COLO829 (cell line): ENCODE data around the gene ABCB11.
"Not testable (repeated sequence)": the region's sequence is repeated elsewhere in the genome, so short reads cannot be mapped to it uniquely, and the experiment has no call there.

Experiments used
- DNase-seq: peaks from one replicate; pipeline ENCODE4 v3.0.0; 2012; ENCODE audit warnings: low spot score

Gene ABCB11

DNA sequence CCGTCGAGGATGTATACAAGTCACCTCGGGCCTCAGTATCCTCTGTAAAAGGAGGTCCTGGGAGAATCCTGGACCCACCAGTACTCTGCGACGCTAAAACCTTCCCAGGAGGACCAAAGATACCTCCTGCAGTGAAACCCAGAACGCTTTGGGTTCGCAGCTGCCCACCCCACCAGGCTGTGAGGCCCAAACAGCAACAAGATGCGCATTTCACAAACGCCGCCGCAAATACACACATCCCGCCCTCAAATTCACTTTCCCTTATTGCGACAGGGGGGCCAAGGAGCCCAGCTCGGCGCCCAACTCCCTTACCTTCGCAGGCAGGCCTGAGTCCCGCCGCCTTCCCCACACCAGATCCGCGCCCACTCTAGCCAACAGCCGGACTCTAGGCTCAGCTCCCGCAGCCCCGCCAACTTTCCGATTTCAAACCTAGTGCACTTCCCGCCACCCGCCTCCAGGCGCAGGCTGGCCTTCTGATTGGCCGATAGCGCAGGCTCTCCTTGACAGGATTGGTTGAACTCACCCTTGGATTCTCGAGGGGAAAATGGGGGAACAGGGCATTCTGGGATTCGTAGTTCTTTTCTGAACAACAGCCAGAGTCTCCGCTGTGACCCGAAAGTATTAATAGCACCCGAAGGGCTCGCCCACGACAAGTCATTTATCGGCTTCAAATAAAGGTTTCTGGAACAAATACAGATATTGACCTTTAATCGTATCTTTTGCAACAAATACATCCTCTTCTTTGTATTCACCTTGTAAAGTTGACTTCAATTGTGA is 140.9 kb downstream of the ABCB11 start, which contains the start of gene SPC25:
Gene SPC25, minus strand, starts transcription at position 425 of the 777 bp plus-strand sequence. CDS start 911 bp downstream, outside the sequence.
- peak; percentile 93 for DNase-seq

GRCh38 chr2:168889635-168890005 is 141.5 kb downstream of the ABCB11 start:
- no peak for DNase-seq

DNA sequence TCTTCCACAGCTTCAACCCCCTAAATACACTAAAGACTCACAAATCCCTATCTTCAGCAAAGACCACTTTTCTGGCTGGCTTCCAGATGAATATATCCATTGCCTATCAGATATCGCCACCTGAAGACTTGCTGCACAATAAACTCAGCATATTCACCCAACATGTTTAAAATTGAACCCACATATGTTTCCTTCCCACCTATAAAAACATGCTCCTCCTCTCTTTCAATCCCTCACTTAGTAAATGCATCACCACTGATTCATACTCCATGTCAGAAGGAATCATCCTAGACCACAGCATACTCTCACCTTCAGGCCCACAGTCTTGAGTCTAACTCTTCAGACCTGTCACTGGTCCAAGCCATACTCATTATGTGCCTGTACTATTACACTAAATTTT is 146.1 kb downstream of the ABCB11 start:
- DNase-seq = no peak

GRCh38 chr2:168882163-168882562 is 149.0 kb downstream of the ABCB11 start:
- DNase-seq = not testable (repeated sequence)

GRCh38 chr2:168874368-168875054 is 156.6 kb downstream of the ABCB11 start:
- DNase-seq = no peak

- not testable (repeated sequence) for DNase-seq
These were observed 160.3 kb downstream of the ABCB11 start for GRCh38 chr2:168870824-168871223.
